MM.1S (cell line): Measurements from ENCODE around the gene ZBTB24.
"Not testable (repeated sequence)": the region's sequence is repeated elsewhere in the genome, so short reads cannot be mapped to it uniquely, and the experiment has no call there.

Source experiments
- DNase-seq: peaks from one replicate; pipeline ENCODE4 v3.0.0-alpha.2; 2015
- H2AFZ ChIP-seq: fragments of 300-600 bp; sonication (generic); 2 replicates; pipeline ENCODE4 v1.6.0; 2016; ENCODE audit warnings: antibody characterized with exemption, low read length
- H3F3A ChIP-seq: fragments of 300-600 bp; sonication (generic); 2 replicates; pipeline ENCODE4 v1.6.1; 2016; ENCODE audit warnings: mild to moderate bottlenecking, antibody characterized with exemption, low read length, moderate library complexity, mixed read lengths; ENCODE audit not compliant: insufficient read depth
- H3K27ac ChIP-seq: fragments of 300-600 bp; sonication (generic); 2 replicates; pipeline ENCODE4 v1.5.1; 2016; ENCODE audit warnings: mild to moderate bottlenecking, low read length
- H3K27me3 ChIP-seq: fragments of 300-600 bp; sonication (generic); replicated peaks from 2 replicates; pipeline ENCODE4 v1.6.0; 2016; ENCODE audit warnings: low read length; ENCODE audit not compliant: insufficient read depth
- H3K36me3 ChIP-seq: fragments of 300-600 bp; sonication (generic); replicated peaks from 2 replicates; pipeline ENCODE4 v1.6.1; 2016; ENCODE audit warnings: mild to moderate bottlenecking, low read length, mixed read lengths; ENCODE audit not compliant: insufficient read depth
- H3K4me1 ChIP-seq: fragments of 300-600 bp; sonication (generic); 2 replicates; pipeline ENCODE4 v1.6.1; 2016; ENCODE audit warnings: low read length, mixed read lengths
- H3K4me2 ChIP-seq: fragments of 300-600 bp; sonication (generic); 2 replicates; pipeline ENCODE4 v1.6.0; 2016; ENCODE audit warnings: low read depth, low read length
- H3K4me3 ChIP-seq: fragments of 300-600 bp; sonication (generic); 2 replicates; pipeline ENCODE4 v1.5.1; 2016; ENCODE audit warnings: low read length, mixed read lengths
- H3K79me2 ChIP-seq: fragments of 300-600 bp; sonication (generic); 2 replicates; pipeline ENCODE4 v1.6.1; 2016; ENCODE audit warnings: mixed run types, low read length, mixed read lengths
- H3K9ac ChIP-seq: fragments of 300-600 bp; sonication (generic); 2 replicates; pipeline ENCODE4 v1.6.1; 2016; ENCODE audit warnings: low read length, mixed read lengths
- H3K9me2 ChIP-seq: fragments of 300-600 bp; sonication (generic); replicated peaks from 2 replicates; pipeline ENCODE4 v1.6.1; 2016; ENCODE audit warnings: mild to moderate bottlenecking, low read length, mixed read lengths; ENCODE audit not compliant: insufficient read depth
- H3K9me3 ChIP-seq: fragments of 300-600 bp; sonication (generic); replicated peaks from 2 replicates; pipeline ENCODE4 v1.6.1; 2016; ENCODE audit warnings: mild to moderate bottlenecking, low read length, mixed read lengths; ENCODE audit not compliant: insufficient read depth
- H4K20me1 ChIP-seq: fragments of 300-600 bp; sonication (generic); 2 replicates; pipeline ENCODE4 v1.6.1; 2016; ENCODE audit warnings: mild to moderate bottlenecking, low read length, moderate library complexity, mixed read lengths; ENCODE audit not compliant: insufficient read depth
- EZH2 ChIP-seq: fragments of 300-600 bp; sonication (generic); optimal IDR thresholded peaks from 2 replicates; pipeline ENCODE3; 2017; ENCODE audit warnings: low read depth, mild to moderate bottlenecking, antibody characterized with exemption, low read length, mixed read lengths
- EZH2phosphoT487 ChIP-seq: fragments of 300-600 bp; sonication (generic); IDR thresholded peaks from 2 replicates; pipeline ENCODE4 v1.6.1; 2018; ENCODE audit warnings: antibody characterized with exemption, low read length
- TF ChIP-seq, protein P1 (sequence below): fragments of 300-600 bp; sonication (generic); IDR thresholded peaks from 2 replicates; pipeline ENCODE4 v1.5.1; 2016; ENCODE audit warnings: antibody characterized with exemption, low read length, mixed read lengths

The ZBTB24 gene

DNA sequence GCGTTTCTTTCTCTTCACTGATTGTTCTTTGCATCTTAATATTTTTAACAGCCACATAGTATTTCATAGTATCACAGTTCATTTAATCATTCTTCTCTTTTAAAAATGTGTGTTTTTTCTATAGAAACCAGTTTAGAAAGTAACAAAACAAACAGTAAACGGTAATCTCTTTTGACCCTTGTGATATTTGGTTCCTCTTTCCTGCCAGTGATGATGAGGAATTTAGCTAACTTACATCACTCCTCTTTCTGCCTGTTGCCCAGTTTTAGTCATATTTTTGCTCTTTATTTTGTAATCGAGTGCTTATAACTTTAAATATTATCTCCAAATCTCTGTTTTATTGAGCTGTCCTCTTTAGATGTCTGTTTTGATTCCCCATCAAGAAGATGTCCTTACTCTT is 38.1 kb upstream of the ZBTB24 start:
- Histone ChIP-seq H3K9me2 (no peaks in the 10 kb centered on the region), H3K4me1 (no peaks in the 10 kb centered on the region), H2AFZ (no peak overlapping the region), H3K4me3 (no peak overlapping the region), H3K9me3 (no peaks in the 10 kb centered on the region), H3K9ac (no peak overlapping the region), H3K36me3 (no peaks in the 10 kb centered on the region), H3K79me2 (no peaks in the 10 kb centered on the region), H3F3A (no peaks in the 10 kb centered on the region), H3K4me2 (no peak overlapping the region), H3K27ac (no peak overlapping the region), H4K20me1 (no peaks in the 10 kb centered on the region), H3K27me3 (no peaks in the 10 kb centered on the region)
- TF ChIP-seq, protein P1, sequence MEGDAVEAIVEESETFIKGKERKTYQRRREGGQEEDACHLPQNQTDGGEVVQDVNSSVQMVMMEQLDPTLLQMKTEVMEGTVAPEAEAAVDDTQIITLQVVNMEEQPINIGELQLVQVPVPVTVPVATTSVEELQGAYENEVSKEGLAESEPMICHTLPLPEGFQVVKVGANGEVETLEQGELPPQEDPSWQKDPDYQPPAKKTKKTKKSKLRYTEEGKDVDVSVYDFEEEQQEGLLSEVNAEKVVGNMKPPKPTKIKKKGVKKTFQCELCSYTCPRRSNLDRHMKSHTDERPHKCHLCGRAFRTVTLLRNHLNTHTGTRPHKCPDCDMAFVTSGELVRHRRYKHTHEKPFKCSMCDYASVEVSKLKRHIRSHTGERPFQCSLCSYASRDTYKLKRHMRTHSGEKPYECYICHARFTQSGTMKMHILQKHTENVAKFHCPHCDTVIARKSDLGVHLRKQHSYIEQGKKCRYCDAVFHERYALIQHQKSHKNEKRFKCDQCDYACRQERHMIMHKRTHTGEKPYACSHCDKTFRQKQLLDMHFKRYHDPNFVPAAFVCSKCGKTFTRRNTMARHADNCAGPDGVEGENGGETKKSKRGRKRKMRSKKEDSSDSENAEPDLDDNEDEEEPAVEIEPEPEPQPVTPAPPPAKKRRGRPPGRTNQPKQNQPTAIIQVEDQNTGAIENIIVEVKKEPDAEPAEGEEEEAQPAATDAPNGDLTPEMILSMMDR, result no peak
- TF ChIP-seq EZH2phosphoT487 (no peak), EZH2 (no peak)
- DNase-seq, result no peak

DNA sequence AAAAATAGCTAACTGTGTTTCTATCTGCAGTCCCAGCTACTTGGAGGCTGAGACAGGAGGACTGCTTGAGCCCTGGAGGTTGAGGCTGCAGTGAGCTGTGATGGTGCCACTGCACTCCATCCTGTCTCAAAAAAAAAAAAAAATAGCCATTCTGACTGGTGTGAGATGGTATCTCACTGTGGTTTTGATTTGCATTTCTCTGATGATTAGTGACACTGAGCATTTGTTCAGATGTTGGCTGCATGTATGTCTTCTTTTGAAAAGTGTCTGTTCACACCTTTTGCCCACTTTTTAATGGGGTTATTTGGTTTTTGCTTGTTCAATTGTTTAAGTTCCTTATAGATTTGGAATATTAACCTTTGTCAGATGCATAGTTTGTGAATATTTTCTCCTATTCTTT is 36.6 kb upstream of the ZBTB24 start:
- not testable (repeated sequence) for H3K9ac ChIP-seq, H3K4me2 ChIP-seq, H3K4me1 ChIP-seq, H3K79me2 ChIP-seq, H3F3A ChIP-seq, H2AFZ ChIP-seq, H4K20me1 ChIP-seq, H3K4me3 ChIP-seq, DNase-seq, H3K36me3 ChIP-seq, H3K27me3 ChIP-seq, H3K27ac ChIP-seq, H3K9me2 ChIP-seq, H3K9me3 ChIP-seq

GRCh38 chr6:109516929-109517328 is 33.9 kb upstream of the ZBTB24 start:
- no peak overlapping the region for H3K27ac ChIP-seq
- H3F3A ChIP-seq, result no peaks in the 10 kb centered on the region
- no peak overlapping the region for H3K4me3 ChIP-seq
- no peaks in the 10 kb centered on the region for H3K36me3 ChIP-seq
- no peaks in the 10 kb centered on the region for H3K27me3 ChIP-seq
- no peak overlapping the region for H2AFZ ChIP-seq
- H3K4me2 ChIP-seq, result no peak overlapping the region
- no peaks in the 10 kb centered on the region for H4K20me1 ChIP-seq
- H3K79me2 ChIP-seq, result no peaks in the 10 kb centered on the region
- no peaks in the 10 kb centered on the region for H3K9me3 ChIP-seq
- peaks cover 7% of the 10 kb centered on the region; the same call in 1 of the 2 replicates for H3K4me1 ChIP-seq
- DNase-seq, result no peak
- H3K9ac ChIP-seq, result no peak overlapping the region
- no peaks in the 10 kb centered on the region for H3K9me2 ChIP-seq
- TF ChIP-seq EZH2, result no peak
- TF ChIP-seq, protein P1, result no peak

- no peaks in the 10 kb centered on the region for H3K27me3 ChIP-seq
- no peaks in the 10 kb centered on the region for H3F3A ChIP-seq
- no peak overlapping the region for H3K9ac ChIP-seq
- H3K4me2 ChIP-seq, result peak overlapping the region; percentile 65
- H3K4me3 ChIP-seq, result peak overlapping the region; percentile 32
- peaks cover 7% of the 10 kb centered on the region; the same call in 1 of the 2 replicates for H3K4me1 ChIP-seq
- H3K9me3 ChIP-seq, result no peaks in the 10 kb centered on the region
- peak; percentile 33 for DNase-seq
- no peak overlapping the region; the same call in 1 of the 2 replicates for H2AFZ ChIP-seq
- no peaks in the 10 kb centered on the region for H3K36me3 ChIP-seq
- H3K79me2 ChIP-seq, result no peaks in the 10 kb centered on the region
- H3K9me2 ChIP-seq, result no peaks in the 10 kb centered on the region
- TF ChIP-seq, protein P1, result no peak
- TF ChIP-seq EZH2 (no peak), EZH2phosphoT487 (no peak)
- H4K20me1 ChIP-seq, result no peaks in the 10 kb centered on the region
- H3K27ac ChIP-seq, result no peak overlapping the region
These were observed 32.9 kb upstream of the ZBTB24 start for GRCh38 chr6:109515781-109516409.
